NCI-H510A (cell line): ENCODE data around the gene CRYBB1.

Experiments used
- DNase-seq: peaks from one replicate; lab custom pipeline; 2025; lab: John Stamatoyannopoulos, UW

Gene CRYBB1

GRCh38 chr22:26606611-26607010 lies 11.2 kb downstream of the CRYBB1 start:
- no peak for DNase-seq

- DNase-seq, result no peak
Observed at GRCh38 chr22:26604368-26604767, 13.5 kb downstream of the CRYBB1 start.

- DNase-seq, result no peak
Observed at GRCh38 chr22:26602127-26602526, 15.7 kb downstream of the CRYBB1 start.

- DNase-seq, result no peak
Observed at GRCh38 chr22:26601726-26602125, 16.1 kb downstream of the CRYBB1 start.

GRCh38 chr22:26599505-26599904 lies 18.3 kb downstream of the CRYBB1 start:
- no peak for DNase-seq

GRCh38 chr22:26597480-26597879 lies 20.3 kb downstream of the CRYBB1 start:
- DNase-seq, result no peak

- no peak for DNase-seq
Observed at GRCh38 chr22:26597026-26597425, 20.8 kb downstream of the CRYBB1 start.

- no peak for DNase-seq
Observed at GRCh38 chr22:26593763-26594162, 24.1 kb downstream of the CRYBB1 start.

GRCh38 chr22:26592421-26592891 lies 25.4 kb downstream of the CRYBB1 start:
- no peak for DNase-seq

GRCh38 chr22:26589845-26590736 lies 27.7 kb downstream of the CRYBB1 start, which contains the start of gene TPST2:
TPST2 (minus strand) TSS chr22:26590132; CDS start chr22:26541630, 48,502 bp downstream.
- no peak for DNase-seq

GRCh38 chr22:26589367-26589844 lies 28.4 kb downstream of the CRYBB1 start:
- no peak for DNase-seq

- DNase-seq, result no peak
Observed at GRCh38 chr22:26588729-26589366, 29.0 kb downstream of the CRYBB1 start.

GRCh38 chr22:26587991-26588613 lies 29.7 kb downstream of the CRYBB1 start:
- DNase-seq, result no peak

GRCh38 chr22:26586556-26587325 lies 31.1 kb downstream of the CRYBB1 start:
- no peak for DNase-seq

GRCh38 chr22:26585104-26585790 lies 32.6 kb downstream of the CRYBB1 start:
- no peak for DNase-seq

- no peak for DNase-seq
Observed at GRCh38 chr22:26584010-26584409, 33.8 kb downstream of the CRYBB1 start.

GRCh38 chr22:26581633-26582168 lies 36.1 kb downstream of the CRYBB1 start:
- no peak for DNase-seq

- no peak for DNase-seq
Observed at GRCh38 chr22:26581026-26581425, 36.8 kb downstream of the CRYBB1 start.

- DNase-seq, result no peak
Observed at GRCh38 chr22:26580240-26580962, 37.4 kb downstream of the CRYBB1 start.

- no peak for DNase-seq
Observed at GRCh38 chr22:26579331-26579886, 38.4 kb downstream of the CRYBB1 start.
